HepG2 (cell line): Measurements from ENCODE around the gene XKR7.

ENCODE experiments used
- ARHGAP35 ChIP-seq: sonication (generic); formaldehyde crosslinking; IDR thresholded peaks from 2 replicates; pipeline ENCODE4 v1.9.0; 2022; ENCODE audit warnings: mild to moderate bottlenecking, inconsistent platforms, moderate library complexity, missing genetic modification reagents, borderline replicate concordance
- DMTF1 ChIP-seq: sonication (generic); formaldehyde crosslinking; IDR thresholded peaks from 2 replicates; pipeline ENCODE4 v1.4.0; 2020; ENCODE audit warnings: mild to moderate bottlenecking, missing genetic modification reagents
- HOXA7 ChIP-seq: sonication (generic); formaldehyde crosslinking; IDR thresholded peaks from 2 replicates; pipeline ENCODE4 v1.8.1; 2022; ENCODE audit warnings: mild to moderate bottlenecking, missing genetic modification reagents, moderate library complexity
- NR2C2 ChIP-seq: sonication (generic); formaldehyde crosslinking; IDR thresholded peaks from 2 replicates; pipeline ENCODE4 v1.4.0; 2020; ENCODE audit warnings: missing genetic modification reagents, mild to moderate bottlenecking, moderate library complexity, borderline replicate concordance
- POLR2A ChIP-seq, 2 experiments: IDR thresholded peaks; 2 replicates each; pipeline ENCODE4 v1.6.1; 2011; ENCODE audit warnings: low read depth in 2 of 2, low read length in 2 of 2, mild to moderate bottlenecking in 1 of 2, moderate library complexity in 1 of 2; ENCODE audit not compliant: insufficient read depth in 1 of 2
- SYNCRIP ChIP-seq: fragments of 200-400 bp; formaldehyde crosslinking; IDR thresholded peaks from 2 replicates; pipeline ENCODE4 v1.6.1; 2018; ENCODE audit warnings: mild to moderate bottlenecking, low read depth, low read length; ENCODE audit not compliant: insufficient read depth
- ZBTB21 ChIP-seq: sonication (generic); formaldehyde crosslinking; IDR thresholded peaks from 2 replicates; pipeline ENCODE4 v1.4.0; 2020; ENCODE audit warnings: missing genetic modification reagents
- ZNF629 ChIP-seq: sonication (generic); formaldehyde crosslinking; conservative IDR thresholded peaks from 2 replicates; pipeline ENCODE4 v1.5.0; 2020; ENCODE audit warnings: missing genetic modification reagents
- ZNF816 ChIP-seq: sonication (generic); formaldehyde crosslinking; IDR thresholded peaks from 2 replicates; pipeline ENCODE4 v1.8.0; 2022; ENCODE audit warnings: missing genetic modification reagents, mild to moderate bottlenecking, borderline replicate concordance
- TF ChIP-seq, protein P1 (sequence below): sonication (generic); formaldehyde crosslinking; IDR thresholded peaks from 2 replicates; pipeline ENCODE4 v1.4.0; 2020; ENCODE audit warnings: mild to moderate bottlenecking, missing genetic modification reagents
- TF ChIP-seq, protein P2 (sequence below): sonication (generic); formaldehyde crosslinking; IDR thresholded peaks from 2 replicates; pipeline ENCODE4 v1.4.0; 2020; ENCODE audit warnings: missing genetic modification reagents
- TF ChIP-seq, protein P3 (sequence below): sonication (generic); formaldehyde crosslinking; IDR thresholded peaks from 2 replicates; pipeline ENCODE4 v1.5.0; 2020; ENCODE audit warnings: mild to moderate bottlenecking, missing genetic modification reagents, moderate library complexity

DNA sequence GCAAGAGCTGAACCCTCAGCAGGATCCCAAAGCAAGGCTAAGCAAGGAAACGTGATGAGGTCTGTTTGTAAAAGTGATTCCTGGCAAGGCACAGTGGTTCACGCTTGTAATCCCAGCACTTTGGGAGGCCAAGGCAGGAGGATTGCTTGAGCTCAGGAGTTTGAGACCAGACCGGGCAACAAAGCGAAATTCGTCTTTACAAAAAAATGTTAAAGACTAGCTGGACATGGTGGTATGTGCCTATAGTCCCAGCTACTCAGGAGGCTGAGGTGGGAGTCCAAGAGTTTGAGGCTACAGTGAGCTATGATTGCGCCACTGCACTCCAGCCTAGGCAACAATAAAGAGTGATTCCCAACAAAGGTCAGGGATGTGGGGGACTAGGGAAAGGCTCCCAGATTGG lies 4.1 kb upstream of the XKR7 start:
- no peak for TF ChIP-seq POLR2A (IDR thresholded peaks at IDR 0.05; ENCODE audit: insufficient read depth in 1 of 2, low read depth in 2 of 2, low read length in 2 of 2)
- TF ChIP-seq DMTF1 (CRISPR knock-in tag): no peak
- no peak for TF ChIP-seq HOXA7 (CRISPR knock-in tag)
- no peak for TF ChIP-seq NR2C2 (CRISPR knock-in tag)
- TF ChIP-seq SYNCRIP: no peak
- TF ChIP-seq ARHGAP35 (CRISPR knock-in tag): no peak
- TF ChIP-seq, protein P1, sequence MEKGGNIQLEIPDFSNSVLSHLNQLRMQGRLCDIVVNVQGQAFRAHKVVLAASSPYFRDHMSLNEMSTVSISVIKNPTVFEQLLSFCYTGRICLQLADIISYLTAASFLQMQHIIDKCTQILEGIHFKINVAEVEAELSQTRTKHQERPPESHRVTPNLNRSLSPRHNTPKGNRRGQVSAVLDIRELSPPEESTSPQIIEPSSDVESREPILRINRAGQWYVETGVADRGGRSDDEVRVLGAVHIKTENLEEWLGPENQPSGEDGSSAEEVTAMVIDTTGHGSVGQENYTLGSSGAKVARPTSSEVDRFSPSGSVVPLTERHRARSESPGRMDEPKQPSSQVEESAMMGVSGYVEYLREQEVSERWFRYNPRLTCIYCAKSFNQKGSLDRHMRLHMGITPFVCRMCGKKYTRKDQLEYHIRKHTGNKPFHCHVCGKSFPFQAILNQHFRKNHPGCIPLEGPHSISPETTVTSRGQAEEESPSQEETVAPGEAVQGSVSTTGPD (CRISPR knock-in tag): no peak
- no peak for TF ChIP-seq ZNF816 (CRISPR knock-in tag)
- TF ChIP-seq, protein P2, sequence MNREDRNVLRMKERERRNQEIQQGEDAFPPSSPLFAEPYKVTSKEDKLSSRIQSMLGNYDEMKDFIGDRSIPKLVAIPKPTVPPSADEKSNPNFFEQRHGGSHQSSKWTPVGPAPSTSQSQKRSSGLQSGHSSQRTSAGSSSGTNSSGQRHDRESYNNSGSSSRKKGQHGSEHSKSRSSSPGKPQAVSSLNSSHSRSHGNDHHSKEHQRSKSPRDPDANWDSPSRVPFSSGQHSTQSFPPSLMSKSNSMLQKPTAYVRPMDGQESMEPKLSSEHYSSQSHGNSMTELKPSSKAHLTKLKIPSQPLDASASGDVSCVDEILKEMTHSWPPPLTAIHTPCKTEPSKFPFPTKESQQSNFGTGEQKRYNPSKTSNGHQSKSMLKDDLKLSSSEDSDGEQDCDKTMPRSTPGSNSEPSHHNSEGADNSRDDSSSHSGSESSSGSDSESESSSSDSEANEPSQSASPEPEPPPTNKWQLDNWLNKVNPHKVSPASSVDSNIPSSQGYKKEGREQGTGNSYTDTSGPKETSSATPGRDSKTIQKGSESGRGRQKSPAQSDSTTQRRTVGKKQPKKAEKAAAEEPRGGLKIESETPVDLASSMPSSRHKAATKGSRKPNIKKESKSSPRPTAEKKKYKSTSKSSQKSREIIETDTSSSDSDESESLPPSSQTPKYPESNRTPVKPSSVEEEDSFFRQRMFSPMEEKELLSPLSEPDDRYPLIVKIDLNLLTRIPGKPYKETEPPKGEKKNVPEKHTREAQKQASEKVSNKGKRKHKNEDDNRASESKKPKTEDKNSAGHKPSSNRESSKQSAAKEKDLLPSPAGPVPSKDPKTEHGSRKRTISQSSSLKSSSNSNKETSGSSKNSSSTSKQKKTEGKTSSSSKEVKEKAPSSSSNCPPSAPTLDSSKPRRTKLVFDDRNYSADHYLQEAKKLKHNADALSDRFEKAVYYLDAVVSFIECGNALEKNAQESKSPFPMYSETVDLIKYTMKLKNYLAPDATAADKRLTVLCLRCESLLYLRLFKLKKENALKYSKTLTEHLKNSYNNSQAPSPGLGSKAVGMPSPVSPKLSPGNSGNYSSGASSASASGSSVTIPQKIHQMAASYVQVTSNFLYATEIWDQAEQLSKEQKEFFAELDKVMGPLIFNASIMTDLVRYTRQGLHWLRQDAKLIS (CRISPR knock-in tag): no peak
- no peak for TF ChIP-seq ZBTB21
- TF ChIP-seq, protein P3, sequence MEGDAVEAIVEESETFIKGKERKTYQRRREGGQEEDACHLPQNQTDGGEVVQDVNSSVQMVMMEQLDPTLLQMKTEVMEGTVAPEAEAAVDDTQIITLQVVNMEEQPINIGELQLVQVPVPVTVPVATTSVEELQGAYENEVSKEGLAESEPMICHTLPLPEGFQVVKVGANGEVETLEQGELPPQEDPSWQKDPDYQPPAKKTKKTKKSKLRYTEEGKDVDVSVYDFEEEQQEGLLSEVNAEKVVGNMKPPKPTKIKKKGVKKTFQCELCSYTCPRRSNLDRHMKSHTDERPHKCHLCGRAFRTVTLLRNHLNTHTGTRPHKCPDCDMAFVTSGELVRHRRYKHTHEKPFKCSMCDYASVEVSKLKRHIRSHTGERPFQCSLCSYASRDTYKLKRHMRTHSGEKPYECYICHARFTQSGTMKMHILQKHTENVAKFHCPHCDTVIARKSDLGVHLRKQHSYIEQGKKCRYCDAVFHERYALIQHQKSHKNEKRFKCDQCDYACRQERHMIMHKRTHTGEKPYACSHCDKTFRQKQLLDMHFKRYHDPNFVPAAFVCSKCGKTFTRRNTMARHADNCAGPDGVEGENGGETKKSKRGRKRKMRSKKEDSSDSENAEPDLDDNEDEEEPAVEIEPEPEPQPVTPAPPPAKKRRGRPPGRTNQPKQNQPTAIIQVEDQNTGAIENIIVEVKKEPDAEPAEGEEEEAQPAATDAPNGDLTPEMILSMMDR (CRISPR knock-in tag): no peak
- TF ChIP-seq ZNF629 (CRISPR knock-in tag): no peak
